Renal cortical epithelial cell (primary cell): ENCODE measurements around the gene SLC7A6OS. TPM values are rescaled to one million over a fixed set of nuclear protein-coding genes. Genes with fewer than 3 reads are reported as not detected.
A peak's percentile ranks its signal among the peaks of the same experiment; 100 is the strongest.
"Not testable (repeated sequence)": the region's sequence is repeated elsewhere in the genome, so short reads cannot be mapped to it uniquely, and the experiment has no call there.

Experiments used
- DNase-seq: peaks from one replicate; pipeline ENCODE4 v3.0.0-alpha.2; 2011; ENCODE audit warnings: low read depth
- total RNA-seq: library from RNA; depleted of rRNA; stranded (reverse); fragments of >200 nt; gene quantifications from 2 replicates; pipeline ENCODE4 v1.2.3, GENCODE V29; 2014

SLC7A6OS gene
- total RNA-seq, 1 donor from 2014 or later, result 12.1 TPM

- peak; percentile 38 for DNase-seq
These were observed 11.7 kb downstream of the SLC7A6OS start for GRCh38 chr16:68298907-68299561.

GRCh38 chr16:68298312-68298711 is 12.4 kb downstream of the SLC7A6OS start:
- DNase-seq, result no peak

- DNase-seq, result no peak
These were observed 12.8 kb downstream of the SLC7A6OS start for GRCh38 chr16:68297908-68298307.

- no peak for DNase-seq
These were observed 14.1 kb downstream of the SLC7A6OS start for GRCh38 chr16:68296693-68297092.

GRCh38 chr16:68296291-68296690 is 14.5 kb downstream of the SLC7A6OS start:
- DNase-seq, result no peak

GRCh38 chr16:68292425-68292824 is 18.3 kb downstream of the SLC7A6OS start:
- no peak for DNase-seq

- DNase-seq, result no peak
These were observed 19.5 kb downstream of the SLC7A6OS start for GRCh38 chr16:68291227-68291626.

GRCh38 chr16:68290450-68290849 is 20.3 kb downstream of the SLC7A6OS start:
- no peak for DNase-seq

GRCh38 chr16:68289621-68290329 is 21.0 kb downstream of the SLC7A6OS start:
- DNase-seq, result no peak

- no peak for DNase-seq
These were observed 21.5 kb downstream of the SLC7A6OS start for GRCh38 chr16:68289202-68289601.

GRCh38 chr16:68288796-68289195 is 21.9 kb downstream of the SLC7A6OS start:
- not testable (repeated sequence) for DNase-seq

- no peak for DNase-seq
These were observed 22.5 kb downstream of the SLC7A6OS start for GRCh38 chr16:68288252-68288650.

- DNase-seq, result peak; percentile 90
These were observed 23.2 kb downstream of the SLC7A6OS start for GRCh38 chr16:68287276-68288251.

- no peak for DNase-seq
These were observed 24.3 kb downstream of the SLC7A6OS start for GRCh38 chr16:68286153-68287074.

GRCh38 chr16:68285683-68286082 is 25.1 kb downstream of the SLC7A6OS start:
- DNase-seq, result no peak

GRCh38 chr16:68284847-68285246 is 25.9 kb downstream of the SLC7A6OS start:
- DNase-seq, result no peak

GRCh38 chr16:68283801-68284598 is 26.7 kb downstream of the SLC7A6OS start:
- DNase-seq, result no peak

GRCh38 chr16:68283346-68283745 is 27.4 kb downstream of the SLC7A6OS start:
- no peak for DNase-seq

- DNase-seq, result no peak
These were observed 28.7 kb downstream of the SLC7A6OS start for GRCh38 chr16:68282064-68282452.

GRCh38 chr16:68281368-68282063 is 29.2 kb downstream of the SLC7A6OS start:
- no peak for DNase-seq
